HG03066 (cell line): ENCODE data around the gene CASR.

Experiments
- ATAC-seq: cut with Tn5 transposase; IDR thresholded peaks from one replicate; pipeline ENCODE4 v1.9.1; 2021; ENCODE audit warnings: low read depth; ENCODE audit not compliant: unreplicated experiment

CASR gene

DNA sequence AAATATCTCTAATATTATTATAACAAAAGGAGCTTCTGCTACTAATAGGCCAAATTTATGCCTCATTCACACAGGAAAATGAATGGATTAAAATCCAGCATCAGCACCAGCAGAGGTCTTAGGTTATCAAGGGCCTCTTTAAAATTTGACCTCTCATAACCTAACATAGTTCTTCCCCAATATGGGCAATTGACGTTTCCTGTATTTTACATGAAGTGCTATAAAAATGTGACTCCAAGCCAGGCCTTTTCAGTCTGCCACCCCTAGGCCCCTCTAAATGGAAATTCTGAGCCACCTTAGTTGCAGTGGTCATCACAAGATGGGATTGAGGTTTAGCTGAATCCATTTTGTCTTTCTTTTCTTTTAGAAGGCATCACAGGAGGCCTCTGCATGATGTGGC, 70.1 kb downstream of the CASR start:
- ATAC-seq = no peak

DNA sequence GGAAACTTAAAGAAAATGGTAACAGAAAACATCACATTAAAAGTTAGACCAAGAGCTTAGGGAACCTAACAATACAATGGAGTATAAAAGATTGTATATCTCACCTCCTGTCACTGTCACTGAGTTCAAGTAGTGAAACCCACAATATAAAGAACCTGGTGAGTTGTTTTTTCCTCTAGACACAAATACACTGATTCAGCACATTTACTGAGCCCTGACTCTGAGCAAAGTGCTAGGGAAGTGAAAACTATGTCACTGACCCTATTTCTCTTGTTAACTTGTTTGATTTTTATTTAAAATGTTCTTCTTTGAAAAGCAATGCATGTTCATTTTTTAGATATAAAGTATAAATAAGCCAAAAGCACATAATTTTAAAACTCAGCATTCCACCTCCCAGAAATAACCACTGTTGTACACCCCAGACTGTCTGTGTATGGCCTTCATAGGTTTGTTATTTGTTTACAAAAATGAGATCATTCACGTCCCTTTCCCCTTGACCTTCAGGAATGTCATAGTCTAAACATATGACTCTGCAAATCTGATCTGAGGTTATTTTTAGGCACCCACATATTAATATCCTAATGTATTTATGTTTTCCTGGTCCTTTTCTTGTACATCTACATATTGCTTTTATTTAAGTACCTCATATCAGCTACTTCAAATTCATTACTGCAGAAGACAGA, 72.4 kb downstream of the CASR start:
- ATAC-seq = peak; percentile 55

DNA sequence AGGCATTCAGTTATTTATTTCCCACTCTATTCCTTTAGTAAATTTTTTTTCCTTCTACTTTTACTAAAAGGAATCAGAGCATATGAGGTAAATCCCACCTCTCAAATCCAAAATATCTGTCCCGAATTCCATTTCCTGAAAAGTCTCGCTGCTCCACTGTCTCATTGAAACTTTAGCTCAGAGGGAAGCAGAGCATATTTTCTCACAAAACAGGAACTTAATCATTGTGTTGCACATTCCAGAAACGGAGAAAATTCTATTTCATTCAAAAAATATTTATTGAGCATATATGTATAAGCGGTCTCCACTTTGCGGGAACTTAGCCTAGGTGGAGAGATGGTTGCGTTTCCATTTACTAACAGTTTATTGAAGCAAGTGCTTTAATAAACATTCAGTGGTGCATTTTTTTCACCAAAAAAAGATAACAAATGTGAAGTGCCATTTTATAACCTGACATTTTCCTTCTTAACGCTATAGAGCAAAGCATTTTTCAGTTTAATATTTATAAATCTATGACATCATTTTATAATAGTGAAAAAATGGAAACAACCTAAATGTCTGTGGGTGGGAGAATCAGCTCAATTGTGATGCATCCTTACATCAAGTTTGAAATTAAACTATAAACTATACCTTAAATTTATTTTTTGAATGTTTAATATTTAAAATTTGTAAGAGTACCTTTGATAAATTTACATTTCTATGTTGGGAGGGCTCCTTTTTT, 74.3 kb downstream of the CASR start:
- ATAC-seq = no peak

DNA sequence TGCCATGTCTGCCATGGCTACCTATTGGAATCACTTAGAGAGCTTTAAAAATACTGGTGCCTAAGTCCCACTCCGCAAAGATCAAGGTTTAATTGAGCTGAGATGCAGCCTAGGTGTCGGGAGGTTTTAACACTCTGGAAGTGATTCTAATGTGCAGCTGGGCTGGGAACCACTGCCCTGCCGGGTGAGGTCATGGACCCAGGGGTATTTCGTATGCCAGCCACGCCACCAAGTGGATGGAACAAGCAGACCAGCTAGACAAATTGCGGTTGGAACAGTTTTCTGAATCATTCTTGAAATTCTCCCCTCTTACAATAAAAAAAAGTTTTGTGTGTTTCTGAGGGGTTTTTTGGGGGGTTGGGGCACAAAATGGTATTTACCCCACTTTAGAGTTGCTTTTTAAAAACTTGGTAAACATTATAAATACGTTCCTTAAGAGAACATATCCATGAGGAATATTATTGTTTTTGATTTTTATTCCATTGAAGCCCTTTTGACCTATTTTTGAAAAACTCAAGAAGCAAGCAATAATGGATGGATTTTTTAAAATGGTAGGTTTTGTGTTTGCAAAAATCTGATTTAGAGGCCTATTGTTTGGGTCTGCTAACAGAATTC, 75.4 kb downstream of the CASR start:
- ATAC-seq = peak; percentile 65

DNA sequence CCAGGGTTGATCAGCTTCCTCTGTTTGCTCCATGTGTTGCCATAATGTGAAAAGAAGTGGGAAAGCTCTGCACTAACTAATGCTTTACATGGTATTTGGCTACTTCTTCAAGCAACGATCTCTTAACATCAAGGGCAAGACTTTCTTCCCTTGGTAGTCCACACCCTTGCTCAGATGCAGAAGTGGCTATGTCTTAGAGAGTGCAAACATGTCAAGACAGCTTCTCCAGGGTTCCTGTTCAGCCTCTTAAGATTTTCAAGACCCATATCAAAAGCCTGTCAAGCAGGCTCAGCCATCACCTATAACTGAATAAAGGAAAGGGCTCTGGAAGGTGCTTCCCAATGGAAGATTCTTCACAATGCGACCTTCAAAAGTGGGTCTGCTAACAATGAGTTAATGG, 76.7 kb downstream of the CASR start:
- ATAC-seq = no peak

DNA sequence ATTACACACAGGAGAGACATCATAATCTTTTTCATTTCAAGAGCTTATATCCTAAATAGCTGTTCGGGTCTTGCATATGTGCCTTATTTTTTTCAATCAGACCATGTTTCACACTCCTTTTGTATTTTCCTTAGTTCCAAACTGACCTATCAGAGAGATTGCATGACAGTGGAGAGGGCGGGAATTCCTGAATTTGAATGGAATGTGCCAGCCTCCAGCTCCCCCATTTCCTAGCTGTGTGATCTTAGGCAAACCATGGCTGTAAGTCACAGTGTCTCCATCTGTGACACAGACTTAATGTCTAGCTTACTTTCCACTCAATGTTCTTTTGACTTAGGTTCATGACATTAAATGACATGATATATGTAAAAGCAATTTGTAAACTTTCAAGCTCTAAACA, 79.6 kb downstream of the CASR start:
- no peak for ATAC-seq

DNA sequence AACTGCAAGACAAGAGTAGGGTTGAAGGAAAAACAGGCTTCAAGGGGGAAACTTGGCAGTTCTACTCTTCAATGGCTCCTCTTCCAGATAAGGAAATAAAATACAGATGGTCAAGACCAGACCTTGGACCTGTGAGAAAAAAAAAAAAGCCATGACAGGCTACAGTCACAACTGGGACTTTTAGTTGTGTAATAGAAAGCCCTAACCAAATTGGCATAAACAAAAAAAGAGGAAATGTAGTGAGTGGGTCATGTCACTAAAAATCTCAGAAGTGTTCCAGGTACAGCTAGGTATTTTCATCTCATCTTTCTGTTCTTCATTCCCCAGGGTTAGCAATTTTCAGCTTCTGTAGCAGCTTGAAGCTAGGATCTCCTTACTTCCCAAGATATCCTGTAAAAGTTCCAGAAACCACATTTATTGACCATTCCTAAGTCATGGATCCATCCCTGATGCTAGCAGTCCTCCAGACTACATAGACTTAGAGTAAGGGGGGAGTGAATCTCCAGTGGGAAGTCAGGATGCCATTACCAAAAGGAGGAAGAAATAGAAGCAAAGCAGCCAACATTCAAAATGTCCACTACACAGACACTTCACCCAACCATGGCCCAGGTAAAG, 80.6 kb downstream of the CASR start:
- no peak for ATAC-seq

DNA sequence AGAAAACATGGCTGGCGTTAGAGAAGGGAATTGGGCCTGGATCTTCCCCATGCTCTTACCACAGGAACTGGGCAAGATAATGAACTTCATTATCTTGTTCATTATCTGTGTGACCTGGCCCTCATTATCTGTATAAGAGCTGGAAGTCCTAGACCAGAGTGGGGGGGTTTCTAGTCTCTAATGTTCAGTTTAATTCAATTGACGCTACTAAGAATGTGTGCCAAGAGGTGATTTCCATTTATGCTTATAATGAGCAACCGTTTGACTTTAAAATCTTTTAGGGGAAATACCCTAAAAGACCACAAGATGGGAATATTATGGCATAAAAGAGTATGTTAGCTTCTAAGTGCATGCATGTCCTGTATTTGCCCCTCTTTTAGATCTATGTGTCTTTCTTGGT, 82.5 kb downstream of the CASR start:
- no peak for ATAC-seq

DNA sequence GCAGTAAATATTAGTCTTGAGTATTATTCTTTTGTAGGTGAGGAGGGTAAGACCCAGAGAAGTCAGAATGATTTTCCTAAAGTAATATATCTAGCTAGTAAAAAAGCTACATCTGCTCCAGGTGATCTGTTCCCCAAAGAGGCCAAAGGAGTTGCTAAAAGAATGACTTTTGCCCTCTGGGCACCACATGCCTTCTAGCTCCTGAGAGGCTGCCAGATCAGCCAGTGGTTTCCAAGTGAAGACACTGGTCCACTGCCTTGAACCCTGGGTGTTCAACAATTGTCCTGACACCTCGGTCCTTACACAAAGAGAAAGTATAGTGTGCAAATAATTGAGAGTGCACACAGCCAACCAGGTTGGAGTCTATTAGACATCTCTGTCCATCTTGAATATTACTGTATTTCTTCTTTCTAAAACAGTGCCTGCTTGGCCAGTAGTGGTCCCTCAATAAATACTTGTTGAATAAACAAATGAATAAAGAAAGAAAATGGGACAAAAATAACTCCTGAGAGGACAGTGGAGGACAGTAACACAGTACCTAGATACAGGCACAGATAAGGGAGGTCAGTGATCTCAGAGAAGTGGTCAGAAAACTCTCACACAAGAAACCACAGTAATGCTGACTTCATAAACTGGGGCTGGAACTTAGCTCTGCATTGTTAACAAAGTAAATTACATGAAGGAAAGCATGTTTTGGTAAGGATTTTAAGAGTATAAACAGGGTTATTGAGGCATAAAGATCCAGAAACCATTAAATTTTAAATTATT, 85.0 kb downstream of the CASR start:
- ATAC-seq = no peak

DNA sequence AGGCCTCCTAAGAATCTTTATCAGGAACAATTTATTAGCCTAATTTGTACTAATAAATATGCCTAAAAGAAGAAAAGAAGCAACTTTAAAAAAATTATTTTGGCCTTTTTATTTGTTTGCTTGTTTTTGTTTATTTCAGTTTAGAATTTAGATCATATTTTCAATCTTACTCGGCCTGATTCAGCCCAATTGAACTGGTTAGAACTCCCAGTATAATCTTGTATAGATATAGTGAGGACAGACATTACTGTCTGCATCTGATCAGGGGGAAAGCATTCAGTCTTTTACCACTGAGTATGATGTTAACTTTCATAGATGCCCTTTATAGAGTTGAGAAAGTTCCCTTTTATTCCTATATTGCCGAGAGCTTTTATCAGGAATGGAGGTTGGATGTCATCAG, 85.6 kb downstream of the CASR start:
- ATAC-seq = no peak

DNA sequence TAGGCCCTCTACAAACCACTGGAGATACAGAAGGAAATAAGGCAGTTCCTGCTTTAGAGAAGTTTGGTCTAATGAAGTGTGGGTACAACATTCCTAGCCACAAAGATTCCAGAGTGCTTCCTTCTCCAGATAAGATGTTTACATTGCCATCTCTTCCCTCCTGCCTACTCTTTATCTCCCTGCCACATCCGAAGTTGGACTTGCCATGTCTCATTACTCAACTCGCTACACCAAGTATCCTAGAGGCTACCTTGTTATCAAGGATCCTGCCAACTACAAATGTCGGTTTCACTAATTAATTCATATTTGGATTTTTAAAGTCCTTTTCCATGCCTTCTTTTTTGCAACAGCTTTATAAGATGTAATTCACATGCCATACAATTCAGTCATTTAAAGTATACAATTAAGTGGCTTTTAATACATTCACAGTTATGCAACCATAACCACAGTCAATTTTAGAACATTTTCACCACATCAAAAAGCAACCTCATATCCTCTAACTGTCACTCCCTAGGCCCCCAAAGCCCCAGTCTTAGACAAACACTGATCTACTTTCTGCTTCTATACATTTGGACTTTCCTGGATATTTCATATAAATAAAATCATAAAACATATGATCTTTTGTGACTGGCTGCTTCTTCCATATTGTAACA, 87.9 kb downstream of the CASR start:
- ATAC-seq = no peak

DNA sequence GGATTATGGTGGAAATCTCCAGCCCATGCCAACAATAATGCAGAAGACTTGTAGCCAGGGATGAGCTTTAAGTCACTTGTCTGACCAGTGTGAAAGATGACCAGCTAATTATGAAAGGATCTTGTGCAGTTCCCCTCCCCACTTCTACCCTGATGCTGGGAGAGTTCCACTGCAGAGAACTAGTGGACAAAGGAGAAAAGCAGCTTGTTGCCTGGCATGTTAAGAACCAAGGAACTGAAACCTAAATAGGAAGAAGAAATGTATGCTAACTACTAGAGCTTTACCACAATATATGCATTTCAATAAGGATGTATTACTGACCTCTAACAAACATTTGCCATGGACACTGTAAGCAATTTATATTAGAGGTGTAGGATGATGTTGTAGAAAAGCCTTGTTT, 89.4 kb downstream of the CASR start:
- ATAC-seq = no peak

DNA sequence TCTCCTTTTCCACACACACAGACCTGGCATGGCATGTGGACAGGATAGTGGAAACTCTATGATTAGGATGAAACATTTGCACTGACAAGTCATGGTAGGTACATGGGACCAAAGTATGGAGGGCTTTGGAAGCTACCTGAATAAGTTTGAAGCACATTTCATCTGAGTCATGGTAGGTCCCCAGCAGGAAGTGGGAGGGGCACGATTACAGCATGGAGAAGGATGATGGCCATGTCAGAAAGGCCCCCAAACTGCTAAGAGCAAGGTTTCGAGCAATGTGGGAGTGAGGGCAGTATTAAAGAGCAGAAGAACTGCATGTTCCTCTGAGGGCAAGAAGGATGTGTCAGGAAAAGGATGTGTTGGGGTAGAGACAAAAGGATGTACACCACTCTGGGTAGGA, 90.0 kb downstream of the CASR start:
- no peak for ATAC-seq

DNA sequence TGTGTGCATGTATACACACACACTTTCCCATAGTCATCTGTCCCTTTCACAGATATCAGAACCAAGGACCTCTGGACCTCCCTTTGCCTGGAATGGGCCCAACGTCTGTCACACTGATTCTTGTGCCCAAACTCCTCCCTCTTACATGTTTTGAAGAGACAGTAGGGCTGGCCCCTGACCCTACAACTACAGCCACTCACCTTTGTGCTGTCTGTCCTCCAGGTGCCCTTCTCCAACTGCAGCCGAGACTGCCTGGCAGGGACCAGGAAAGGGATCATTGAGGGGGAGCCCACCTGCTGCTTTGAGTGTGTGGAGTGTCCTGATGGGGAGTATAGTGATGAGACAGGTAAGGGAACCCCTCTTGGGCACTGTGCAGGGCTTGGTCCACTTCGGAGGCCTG, 98.4 kb downstream of the CASR start:
- no peak for ATAC-seq

DNA sequence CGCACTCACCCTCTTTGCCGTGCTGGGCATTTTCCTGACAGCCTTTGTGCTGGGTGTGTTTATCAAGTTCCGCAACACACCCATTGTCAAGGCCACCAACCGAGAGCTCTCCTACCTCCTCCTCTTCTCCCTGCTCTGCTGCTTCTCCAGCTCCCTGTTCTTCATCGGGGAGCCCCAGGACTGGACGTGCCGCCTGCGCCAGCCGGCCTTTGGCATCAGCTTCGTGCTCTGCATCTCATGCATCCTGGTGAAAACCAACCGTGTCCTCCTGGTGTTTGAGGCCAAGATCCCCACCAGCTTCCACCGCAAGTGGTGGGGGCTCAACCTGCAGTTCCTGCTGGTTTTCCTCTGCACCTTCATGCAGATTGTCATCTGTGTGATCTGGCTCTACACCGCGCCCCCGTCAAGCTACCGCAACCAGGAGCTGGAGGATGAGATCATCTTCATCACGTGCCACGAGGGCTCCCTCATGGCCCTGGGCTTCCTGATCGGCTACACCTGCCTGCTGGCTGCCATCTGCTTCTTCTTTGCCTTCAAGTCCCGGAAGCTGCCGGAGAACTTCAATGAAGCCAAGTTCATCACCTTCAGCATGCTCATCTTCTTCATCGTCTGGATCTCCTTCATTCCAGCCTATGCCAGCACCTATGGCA, 100.5 kb downstream of the CASR start:
- no peak for ATAC-seq

DNA sequence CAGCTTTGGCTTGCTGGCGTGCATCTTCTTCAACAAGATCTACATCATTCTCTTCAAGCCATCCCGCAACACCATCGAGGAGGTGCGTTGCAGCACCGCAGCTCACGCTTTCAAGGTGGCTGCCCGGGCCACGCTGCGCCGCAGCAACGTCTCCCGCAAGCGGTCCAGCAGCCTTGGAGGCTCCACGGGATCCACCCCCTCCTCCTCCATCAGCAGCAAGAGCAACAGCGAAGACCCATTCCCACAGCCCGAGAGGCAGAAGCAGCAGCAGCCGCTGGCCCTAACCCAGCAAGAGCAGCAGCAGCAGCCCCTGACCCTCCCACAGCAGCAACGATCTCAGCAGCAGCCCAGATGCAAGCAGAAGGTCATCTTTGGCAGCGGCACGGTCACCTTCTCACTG, 101.0 kb downstream of the CASR start:
- ATAC-seq = no peak

DNA sequence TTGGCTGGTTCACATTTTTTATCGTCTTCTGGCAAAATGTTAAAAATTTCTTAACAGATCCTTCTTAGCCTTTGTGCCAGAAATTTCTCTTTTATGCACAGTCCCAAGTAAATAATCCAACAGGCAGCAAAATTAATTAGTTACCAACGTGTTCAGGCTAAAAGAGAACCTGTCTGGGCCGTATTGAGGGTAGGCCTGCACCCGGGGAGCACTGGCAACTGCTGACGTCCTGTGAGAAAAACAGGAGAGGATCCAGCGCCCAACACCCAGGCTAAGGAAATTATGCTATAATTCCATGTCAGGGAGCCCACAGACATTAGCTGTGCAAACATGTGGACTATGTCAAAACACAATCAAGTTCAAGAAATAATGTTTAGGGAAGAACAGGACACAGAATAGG, 110.9 kb downstream of the CASR start:
- ATAC-seq = no peak

DNA sequence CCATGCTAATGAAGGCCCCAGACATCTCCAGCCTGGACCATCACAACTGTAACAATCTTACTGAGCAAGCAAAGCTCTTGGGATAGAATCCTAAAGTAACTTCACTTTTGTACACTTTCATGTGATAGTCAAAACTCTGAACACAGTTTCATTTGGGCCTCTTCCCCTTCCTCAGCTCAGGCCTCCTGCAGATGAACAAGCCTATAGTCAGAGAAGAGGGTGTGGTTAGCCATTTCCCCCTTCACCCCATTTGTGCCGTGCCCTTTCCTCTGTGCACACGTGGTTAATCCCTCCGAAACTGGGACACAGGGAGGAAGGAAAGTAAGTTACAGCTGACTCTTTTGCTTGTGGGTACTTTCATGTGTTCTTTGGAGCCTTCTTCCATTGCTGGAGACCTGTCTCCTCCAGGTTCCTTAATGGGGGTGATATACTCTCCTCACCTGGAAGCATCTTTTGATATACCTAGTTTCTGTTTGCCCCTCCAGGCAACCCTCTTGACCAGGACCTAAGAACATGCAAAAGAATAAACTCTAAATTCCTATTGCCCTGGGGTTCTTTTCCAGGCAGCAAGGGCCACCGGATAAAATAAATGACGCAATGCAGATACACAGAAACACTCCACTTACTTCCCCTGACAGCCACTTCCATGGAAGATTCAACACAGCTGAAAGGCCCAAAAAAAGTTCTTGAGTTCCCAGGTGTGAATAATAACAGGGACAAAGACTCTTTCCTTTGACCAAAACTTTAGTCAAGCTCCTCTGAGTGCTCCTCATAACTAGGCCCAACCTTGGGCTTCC, 112.0 kb downstream of the CASR start:
- ATAC-seq = no peak

DNA sequence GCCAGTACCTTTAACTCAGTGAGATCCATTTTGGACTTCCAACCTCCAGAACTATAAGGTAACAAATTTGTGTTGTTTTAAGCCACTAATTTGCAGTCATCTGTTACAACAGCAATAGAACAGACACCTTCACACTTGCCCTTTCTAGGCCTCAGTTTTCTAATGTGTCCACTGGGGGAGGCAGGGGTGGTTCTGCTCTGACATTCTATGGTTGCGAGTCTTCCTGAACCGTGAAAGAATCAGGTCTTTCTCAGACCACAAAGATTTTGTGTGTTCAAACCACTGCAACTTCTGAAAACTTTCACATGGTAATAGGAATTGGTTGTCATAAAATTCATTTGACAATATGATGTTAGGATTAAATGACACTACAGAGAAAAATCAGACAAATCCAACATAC, 114.8 kb downstream of the CASR start:
- ATAC-seq = peak; percentile 63
